GM23248 (cell line): ENCODE data around the gene STAM. TPM values are rescaled to one million over a fixed set of nuclear protein-coding genes. Genes with fewer than 3 reads are reported as not detected.

Experiments used
- DNase-seq: peaks from one replicate; pipeline ENCODE4 v3.0.0-alpha.2; 2015
- H2AFZ ChIP-seq: fragments of 200-600 bp; sonication (generic); 2 replicates; pipeline ENCODE4 v1.6.1; 2016; ENCODE audit warnings: antibody characterized with exemption
- H3F3A ChIP-seq: fragments of 200-600 bp; sonication (generic); 2 replicates; pipeline ENCODE4 v1.6.1; 2016; ENCODE audit warnings: mild to moderate bottlenecking, antibody characterized with exemption, mixed run types; ENCODE audit not compliant: insufficient read depth
- H3K27ac ChIP-seq: fragments of 200-600 bp; sonication (generic); 2 replicates; pipeline ENCODE4 v1.5.1; 2016; ENCODE audit warnings: mild to moderate bottlenecking
- H3K27me3 ChIP-seq: fragments of 200-600 bp; sonication (generic); replicated peaks from 2 replicates; pipeline ENCODE4 v1.6.1; 2016; ENCODE audit warnings: mild to moderate bottlenecking; ENCODE audit not compliant: insufficient read depth
- H3K36me3 ChIP-seq: fragments of 200-600 bp; sonication (generic); 2 replicates; pipeline ENCODE4 v1.6.1; 2016; ENCODE audit warnings: low read depth, mild to moderate bottlenecking
- H3K4me1 ChIP-seq: fragments of 200-600 bp; sonication (generic); 2 replicates; pipeline ENCODE4 v1.6.1; 2016; ENCODE audit warnings: mild to moderate bottlenecking; ENCODE audit not compliant: insufficient read depth
- H3K4me2 ChIP-seq: fragments of 200-600 bp; sonication (generic); one replicate; pipeline ENCODE4 v1.6.1; 2016; ENCODE audit warnings: mild to moderate bottlenecking; ENCODE audit not compliant: unreplicated experiment
- H3K4me3 ChIP-seq: fragments of 200-600 bp; sonication (generic); 2 replicates; pipeline ENCODE4 v1.5.1; 2016; ENCODE audit warnings: mild to moderate bottlenecking
- H3K79me2 ChIP-seq: fragments of 200-600 bp; sonication (generic); 2 replicates; pipeline ENCODE4 v1.6.1; 2016; ENCODE audit warnings: mild to moderate bottlenecking; ENCODE audit not compliant: insufficient read depth
- H3K9ac ChIP-seq: fragments of 200-600 bp; sonication (generic); 2 replicates; pipeline ENCODE4 v1.6.1; 2016; ENCODE audit warnings: mild to moderate bottlenecking
- H3K9me2 ChIP-seq: fragments of 200-600 bp; sonication (generic); 2 replicates; pipeline ENCODE4 v1.6.1; 2016; ENCODE audit warnings: mixed run types, mild to moderate bottlenecking, moderate library complexity; ENCODE audit not compliant: insufficient read depth
- H3K9me3 ChIP-seq: fragments of 200-600 bp; sonication (generic); one replicate; pipeline ENCODE4 v1.6.1; 2017; ENCODE audit warnings: low read depth
- H4K20me1 ChIP-seq: fragments of 200-600 bp; sonication (generic); 2 replicates; pipeline ENCODE4 v1.6.0; 2016; ENCODE audit not compliant: insufficient read depth
- EZH2 ChIP-seq: fragments of 200-600 bp; sonication (generic); IDR thresholded peaks from 2 replicates; pipeline ENCODE4 v1.6.1; 2018; ENCODE audit warnings: antibody characterized with exemption, mild to moderate bottlenecking; ENCODE audit not compliant: insufficient read depth, poor library complexity, severe bottlenecking
- EZH2phosphoT487 ChIP-seq: fragments of 200-600 bp; sonication (generic); IDR thresholded peaks from 2 replicates; pipeline ENCODE4 v1.6.1; 2018; ENCODE audit warnings: antibody characterized with exemption, moderate library complexity, mild to moderate bottlenecking, low read depth; ENCODE audit not compliant: insufficient read depth
- whole genome bisulfite sequencing, 2 experiments: methylation state at CpG; one replicate each; pipeline ENCODE4 v1.1.6; 2015 to 2017; ENCODE audit warnings: low lambda C conversion rate in 2 of 2, low coverage in 1 of 2; ENCODE audit errors: missing lambda C conversion rate in 2 of 2; 5-methylcytosine and 5-hydroxymethylcytosine counted together
- in situ Hi-C: fragments of 300-500 bp; cut with MboI; formaldehyde crosslinking; loops from 2 replicates; pipeline ENCODE4 v1.15.0; 2020
- polyA plus RNA-seq: library from polyadenylated mRNA; unstranded; fragments of >200 nt; fragmentation: Nextera tagmentation; extraction: Ambion mirVana; gene quantifications from 2 replicates; pipeline ENCODE4 v1.2.1, GENCODE V29; 2016
- total RNA-seq: library from RNA; depleted of rRNA; stranded (reverse); fragments of >200 nt; shearing (Covaris generic); gene quantifications from 2 replicates; pipeline ENCODE4 v1.2.3, GENCODE V29; 2014

Gene STAM
- total and polyA plus RNA-seq, 2 experiments from 2014 or later = 25.2 to 29.2 TPM

GRCh38 chr10:17648243-17649035 lies 4.5 kb downstream of the STAM start:
- 90 to 91% methylated on average over 10 of the region's 10 CpGs for WGBS, 2 experiments
- no peak overlapping the region for H3K27ac ChIP-seq
- in situ Hi-C loops = no loop called here

GRCh38 chr10:17649052-17649451 lies 5.1 kb downstream of the STAM start:
- TF ChIP-seq EZH2phosphoT487 (no peak), EZH2 (no peak)
- no peaks in the 10 kb centered on the region for H3K9me2 ChIP-seq
- peaks cover 99% of the 10 kb centered on the region for H3K79me2 ChIP-seq
- no peak overlapping the region for H2AFZ ChIP-seq
- H3K27me3 ChIP-seq = no peaks in the 10 kb centered on the region
- 86 to 92% methylated on average over 4 of the region's 4 CpGs for WGBS, 2 experiments
- no peaks in the 10 kb centered on the region for H3K36me3 ChIP-seq
- no peak for DNase-seq
- H3K4me3 ChIP-seq = no peak overlapping the region
- no peaks in the 10 kb centered on the region; the same call in 1 of the 2 replicates for H4K20me1 ChIP-seq
- peaks cover 41% of the 10 kb centered on the region for H3F3A ChIP-seq
- no peaks in the 10 kb centered on the region for H3K9me3 ChIP-seq
- peaks cover 59% of the 10 kb centered on the region for H3K4me1 ChIP-seq
- in situ Hi-C loops = no loop called here
- no peak overlapping the region for H3K4me2 ChIP-seq
- no peak overlapping the region for H3K9ac ChIP-seq
- H3K27ac ChIP-seq = peak overlapping the region; percentile 61

More at GRCh38 chr10:17648243-17649035, 4.5 kb downstream of the STAM start:
- H3K27me3 ChIP-seq = no peaks in the 10 kb centered on the region
- no peak for DNase-seq
- no peaks in the 10 kb centered on the region for H3K36me3 ChIP-seq
- no peaks in the 10 kb centered on the region; the same call in 1 of the 2 replicates for H4K20me1 ChIP-seq
- H3K4me3 ChIP-seq = no peak overlapping the region
- H3K9me3 ChIP-seq = no peaks in the 10 kb centered on the region
- no peaks in the 10 kb centered on the region for H3K9me2 ChIP-seq
- no peak overlapping the region for H2AFZ ChIP-seq
- no peak for TF ChIP-seq EZH2phosphoT487
- no peak for TF ChIP-seq EZH2
- H3K4me2 ChIP-seq = no peak overlapping the region
- H3F3A ChIP-seq = peaks cover 44% of the 10 kb centered on the region
- H3K79me2 ChIP-seq = peaks cover 93% of the 10 kb centered on the region
- H3K4me1 ChIP-seq = peaks cover 59% of the 10 kb centered on the region
- no peak overlapping the region for H3K9ac ChIP-seq

- Histone ChIP-seq H3K4me3 (peak overlapping the region; percentile 8; the same call in 1 of the 2 replicates), H3K79me2 (peaks cover 100% of the 10 kb centered on the region), H3K27me3 (no peaks in the 10 kb centered on the region), H4K20me1 (peaks cover under 1% of the 10 kb centered on the region; the same call in 1 of the 2 replicates), H3K9me3 (no peaks in the 10 kb centered on the region), H3K27ac (peak overlapping the region; percentile 61), H3F3A (peaks cover 34% of the 10 kb centered on the region), H2AFZ (no peak overlapping the region), H3K9me2 (no peaks in the 10 kb centered on the region), H3K9ac (no peak overlapping the region), H3K4me1 (peaks cover 59% of the 10 kb centered on the region), H3K4me2 (no peak overlapping the region), H3K36me3 (no peaks in the 10 kb centered on the region)
- 46 to 49% methylated on average over 2 of the region's 2 CpGs for WGBS, 2 experiments
- DNase-seq = peak; percentile 68
- TF ChIP-seq EZH2 (no peak), EZH2phosphoT487 (no peak)
- in situ Hi-C loops = no loop called here
Observed at GRCh38 chr10:17649836-17650235, 5.9 kb downstream of the STAM start.

- Histone ChIP-seq H3K4me1 (peaks cover 59% of the 10 kb centered on the region), H3K27me3 (no peaks in the 10 kb centered on the region), H4K20me1 (peaks cover 6% of the 10 kb centered on the region; the same call in 1 of the 2 replicates), H3K4me3 (no peak overlapping the region), H3K4me2 (no peak overlapping the region), H3K9ac (no peak overlapping the region), H3K27ac (peak overlapping the region; percentile 61; the same call in 1 of the 2 replicates), H3K36me3 (no peaks in the 10 kb centered on the region), H3K9me3 (no peaks in the 10 kb centered on the region), H3F3A (peaks cover 32% of the 10 kb centered on the region), H3K9me2 (no peaks in the 10 kb centered on the region), H2AFZ (no peak overlapping the region), H3K79me2 (peaks cover 100% of the 10 kb centered on the region)
- no peak for DNase-seq
- 81 to 85% methylated on average over 8 of the region's 8 CpGs for WGBS, 2 experiments
- in situ Hi-C loops = no loop called here
- no peak for TF ChIP-seq EZH2
- TF ChIP-seq EZH2phosphoT487 = no peak
Observed at GRCh38 chr10:17650416-17650815, 6.5 kb downstream of the STAM start.
